OCI-LY3 (cell line): ENCODE measurements around the gene LTBP2.
"Not testable (repeated sequence)": the region's sequence is repeated elsewhere in the genome, so short reads cannot be mapped to it uniquely, and the experiment has no call there.

ENCODE experiments used
- EZH2phosphoT487 ChIP-seq: fragments of 200-600 bp; shearing (Covaris generic); IDR thresholded peaks from 2 replicates; pipeline ENCODE4 v1.6.1; 2018; ENCODE audit warnings: antibody characterized with exemption, mixed run types, low read depth
- TF ChIP-seq, protein P1 (sequence below): fragments of 200-600, 300-600 bp; sonication (generic); IDR thresholded peaks from 2 replicates; pipeline ENCODE4 v1.5.1; 2014; ENCODE audit warnings: antibody characterized with exemption, low read length, low read depth

GRCh38 chr14:74536336-74536735 lies 75.7 kb downstream of the LTBP2 start:
- TF ChIP-seq, protein P1, sequence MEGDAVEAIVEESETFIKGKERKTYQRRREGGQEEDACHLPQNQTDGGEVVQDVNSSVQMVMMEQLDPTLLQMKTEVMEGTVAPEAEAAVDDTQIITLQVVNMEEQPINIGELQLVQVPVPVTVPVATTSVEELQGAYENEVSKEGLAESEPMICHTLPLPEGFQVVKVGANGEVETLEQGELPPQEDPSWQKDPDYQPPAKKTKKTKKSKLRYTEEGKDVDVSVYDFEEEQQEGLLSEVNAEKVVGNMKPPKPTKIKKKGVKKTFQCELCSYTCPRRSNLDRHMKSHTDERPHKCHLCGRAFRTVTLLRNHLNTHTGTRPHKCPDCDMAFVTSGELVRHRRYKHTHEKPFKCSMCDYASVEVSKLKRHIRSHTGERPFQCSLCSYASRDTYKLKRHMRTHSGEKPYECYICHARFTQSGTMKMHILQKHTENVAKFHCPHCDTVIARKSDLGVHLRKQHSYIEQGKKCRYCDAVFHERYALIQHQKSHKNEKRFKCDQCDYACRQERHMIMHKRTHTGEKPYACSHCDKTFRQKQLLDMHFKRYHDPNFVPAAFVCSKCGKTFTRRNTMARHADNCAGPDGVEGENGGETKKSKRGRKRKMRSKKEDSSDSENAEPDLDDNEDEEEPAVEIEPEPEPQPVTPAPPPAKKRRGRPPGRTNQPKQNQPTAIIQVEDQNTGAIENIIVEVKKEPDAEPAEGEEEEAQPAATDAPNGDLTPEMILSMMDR: not testable (repeated sequence)
- TF ChIP-seq EZH2phosphoT487: not testable (repeated sequence)
